DMS53 treated with DMSO at 0.1 percent for 48 hours (cell line): ENCODE results near the gene GAA.
A peak's percentile ranks its signal among the peaks of the same experiment; 100 is the strongest.
"Not testable (repeated sequence)": the region's sequence is repeated elsewhere in the genome, so short reads cannot be mapped to it uniquely, and the experiment has no call there.

Experiments used
- DNase-seq: peaks from one replicate; lab custom pipeline; 2025; ENCODE audit not compliant: unreplicated experiment; lab: John Stamatoyannopoulos, UW

Gene GAA

DNA sequence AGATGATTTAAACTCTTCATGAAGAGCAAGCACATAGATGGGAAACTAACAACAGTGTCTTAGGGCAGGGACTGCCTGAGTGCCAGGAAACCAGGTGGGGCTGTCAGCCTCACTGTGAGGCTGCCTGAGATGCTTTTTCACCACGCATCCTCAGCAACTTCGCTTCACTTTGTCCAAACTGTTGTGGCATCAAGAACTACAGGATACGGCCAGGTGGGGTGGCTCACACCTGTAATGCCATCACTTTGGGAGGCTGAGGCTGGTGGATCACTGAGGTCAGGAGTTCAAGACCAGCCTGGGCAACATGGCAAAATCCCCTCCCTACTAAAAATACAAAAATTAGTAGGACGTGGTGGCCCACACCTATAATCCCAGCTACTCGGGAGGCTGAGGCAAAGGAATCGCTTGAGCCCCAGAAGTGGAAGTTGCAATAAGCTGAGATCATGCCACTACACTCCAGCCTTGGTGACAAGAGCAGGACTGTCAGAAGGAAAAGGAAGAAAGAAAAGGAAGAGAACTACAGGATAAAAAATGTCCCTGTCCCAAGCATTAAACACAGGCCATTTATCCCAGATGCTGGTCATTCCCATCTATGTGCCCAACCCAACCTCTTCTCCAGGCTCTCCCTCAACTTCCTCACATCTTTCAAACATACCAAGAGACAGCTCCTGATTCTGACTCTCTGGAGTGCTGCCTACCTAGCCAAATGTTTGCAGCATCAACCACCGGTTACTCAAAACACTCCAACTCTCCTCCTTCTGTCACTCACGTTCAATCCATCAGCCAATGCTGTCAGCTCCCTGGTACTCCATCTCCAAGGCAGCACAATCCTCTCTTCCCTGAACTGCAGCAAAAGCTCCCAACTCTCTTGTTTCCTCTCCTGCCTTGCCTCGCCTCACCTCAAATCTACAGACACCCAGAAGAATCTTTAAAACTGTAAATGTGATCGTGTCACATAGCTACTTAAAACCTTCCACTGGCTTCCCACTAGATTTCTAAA, 44.0 kb downstream of the GAA start:
- no peak for DNase-seq

DNA sequence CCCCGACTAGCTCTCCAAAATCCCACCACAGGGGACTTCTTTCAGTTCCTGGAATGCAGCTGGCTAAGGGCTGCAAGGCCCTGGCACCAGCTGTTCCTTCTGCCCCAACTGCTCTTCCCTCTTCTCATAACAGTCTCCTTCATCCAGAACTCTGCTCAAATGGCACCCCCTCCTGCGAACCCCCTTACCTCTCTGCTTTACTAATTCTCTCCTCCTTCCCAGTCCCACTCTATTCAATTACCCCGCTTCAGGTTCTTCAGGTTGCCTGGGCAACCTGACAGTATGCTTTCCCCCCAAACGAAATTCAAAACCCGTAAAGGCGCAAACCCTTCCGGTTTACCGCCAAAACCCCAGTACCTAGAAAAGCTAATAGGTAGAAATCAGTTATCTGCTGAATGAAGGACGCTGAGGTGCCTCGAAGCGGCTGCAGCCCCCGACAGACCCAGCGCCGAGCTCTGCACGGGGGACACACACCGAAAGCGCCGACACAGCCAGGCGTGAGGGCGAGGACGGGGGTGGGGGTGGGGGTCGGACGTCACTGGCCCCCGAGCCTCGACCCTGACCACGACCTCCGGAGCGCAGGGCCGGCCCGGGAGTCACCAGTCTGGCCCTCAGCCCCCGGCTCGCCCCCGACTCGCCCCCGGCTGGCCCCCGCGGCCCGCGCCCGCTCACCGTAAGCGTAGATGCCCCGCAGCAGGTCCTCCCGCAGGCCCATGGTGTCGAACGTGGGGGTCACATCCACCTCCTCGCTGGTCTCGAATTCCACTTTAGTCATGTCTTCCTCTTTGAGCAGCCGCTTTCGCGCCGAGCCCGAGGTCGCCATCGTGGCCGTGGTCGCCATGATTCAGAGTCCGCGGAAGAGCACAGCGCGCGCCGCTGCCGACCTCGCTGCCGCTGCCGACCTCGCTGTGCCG, 45.0 kb downstream of the GAA start:
- DNase-seq = no peak

DNA sequence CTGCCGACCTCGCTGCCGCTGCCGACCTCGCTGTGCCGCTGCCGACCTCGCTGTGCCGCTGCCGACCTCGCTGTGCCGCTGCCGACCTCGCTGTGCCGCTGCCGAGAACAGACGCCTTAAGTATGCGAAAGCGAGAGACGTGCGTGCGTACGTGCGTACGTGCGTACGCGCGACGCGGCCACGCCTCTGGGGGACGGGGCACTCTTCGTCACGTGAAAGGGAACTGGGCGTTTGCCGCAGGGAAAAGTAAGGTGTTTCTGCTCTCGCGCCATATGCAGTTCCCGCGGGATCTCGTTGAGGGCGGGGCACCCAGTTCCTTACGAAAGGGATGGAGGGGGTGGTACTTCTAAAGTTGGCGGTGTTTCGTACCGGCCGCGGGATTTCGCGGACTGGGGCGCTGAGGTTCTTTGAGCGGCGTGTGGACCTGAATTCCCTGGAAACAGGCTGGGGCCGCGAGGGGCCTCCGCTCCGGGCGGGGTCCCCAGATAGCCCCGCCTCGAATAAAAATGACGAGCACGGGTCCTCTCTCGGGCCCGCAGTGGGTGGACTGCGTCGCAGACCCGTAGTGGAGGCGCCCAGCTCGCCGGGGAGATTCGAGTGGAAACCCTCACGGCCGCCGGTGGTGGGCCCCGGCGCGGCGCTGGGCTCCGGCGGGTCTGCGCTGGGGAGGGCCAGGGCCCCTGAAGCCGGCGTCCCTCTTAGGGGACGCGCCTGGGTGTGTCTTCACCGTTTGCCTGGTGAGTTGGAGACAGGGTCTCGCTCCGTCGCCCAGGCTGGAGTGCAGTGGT, 45.8 kb downstream of the GAA start, which contains the start of gene EIF4A3:
Gene EIF4A3, minus strand, starts transcription at position 94 of the 788 bp plus-strand sequence. CDS start 167 bp downstream, outside the sequence.
- DNase-seq = peak; percentile 96

DNA sequence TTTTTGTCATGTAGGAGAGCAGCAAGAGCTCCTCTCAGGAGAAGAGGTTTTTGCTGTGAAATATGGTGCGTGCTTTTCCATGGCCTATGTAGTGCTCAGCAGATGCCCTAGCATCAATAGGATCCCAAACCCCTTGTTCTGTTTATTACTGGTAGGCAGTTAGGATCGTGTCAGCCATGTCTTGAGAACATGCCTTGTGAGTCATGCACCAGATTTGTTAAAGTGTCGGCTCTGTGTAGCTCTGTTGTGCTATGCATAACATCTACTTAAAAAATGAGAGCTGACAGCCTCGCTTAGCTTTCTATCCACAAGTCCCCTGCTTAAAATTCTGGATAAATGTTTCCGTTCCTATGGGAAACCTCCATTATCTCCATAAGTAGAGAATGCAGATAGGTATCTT, 50.0 kb downstream of the GAA start:
- DNase-seq = no peak

DNA sequence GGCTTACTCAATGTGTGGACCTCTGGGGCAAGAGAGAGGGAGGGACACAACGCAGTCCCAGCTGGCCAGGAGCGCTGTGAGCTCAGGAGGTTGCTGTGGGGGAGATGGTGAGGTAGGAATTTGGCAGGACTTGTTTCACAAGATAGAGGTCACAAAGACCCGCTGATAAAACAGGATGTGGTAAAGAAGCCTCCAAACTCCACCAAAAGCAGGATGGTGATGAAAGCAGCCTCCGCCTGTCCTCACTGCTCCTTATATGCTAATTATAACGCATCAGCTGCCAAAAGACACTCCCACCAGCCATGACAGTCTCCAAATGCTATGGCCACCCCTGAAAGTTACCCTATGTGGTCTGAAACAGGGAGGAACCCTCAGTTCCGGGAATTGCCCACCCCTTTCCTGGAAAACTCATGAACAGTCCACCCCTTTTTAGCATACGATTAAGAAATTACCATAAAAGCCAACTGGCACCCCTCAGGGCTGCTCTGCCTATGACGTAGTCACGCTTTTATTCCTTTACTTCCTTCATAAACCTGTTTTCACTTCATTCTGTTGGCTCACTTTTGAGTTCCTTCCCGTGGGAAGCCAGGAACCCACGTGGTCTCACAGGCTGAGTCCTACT, 50.8 kb downstream of the GAA start:
- no peak for DNase-seq

DNA sequence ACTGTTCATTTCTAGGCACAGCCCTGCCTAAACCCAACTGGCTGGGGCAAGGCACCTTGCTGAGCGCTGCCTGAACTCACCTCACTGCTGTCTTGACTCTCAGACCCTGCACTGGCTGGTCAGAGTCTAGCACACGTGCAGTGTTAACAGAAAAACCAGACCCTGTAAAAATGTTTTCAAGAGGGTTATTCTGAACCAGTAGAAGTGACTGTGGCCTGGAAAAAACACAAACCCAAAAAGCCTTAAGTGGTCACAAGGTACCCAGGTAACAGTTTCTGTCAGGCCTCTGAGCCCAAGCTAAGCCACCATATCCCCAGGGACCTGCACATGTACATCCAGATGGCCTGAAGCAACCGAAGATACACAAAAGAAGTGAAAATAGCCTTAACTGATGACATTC, 51.6 kb downstream of the GAA start:
- no peak for DNase-seq

DNA sequence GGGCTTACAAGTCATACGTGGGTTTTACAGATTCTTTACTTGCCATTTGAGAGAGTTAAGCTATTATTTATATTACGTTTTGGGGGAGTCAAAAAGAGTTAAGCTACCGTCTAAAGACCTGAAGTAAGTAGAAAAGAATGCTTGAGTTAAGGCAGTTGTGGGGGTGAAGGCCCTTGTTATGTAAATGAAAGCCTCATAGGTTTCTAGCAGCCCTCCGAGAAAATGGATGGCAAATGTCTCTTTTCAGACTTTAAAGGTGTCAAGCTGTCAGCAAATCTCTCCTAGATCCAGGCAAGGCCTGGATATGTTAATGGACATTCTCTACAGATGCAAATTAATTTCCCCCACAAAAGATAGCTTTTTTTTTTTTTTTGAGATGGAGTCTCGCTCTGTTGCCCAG, 52.8 kb downstream of the GAA start:
- no peak for DNase-seq

DNA sequence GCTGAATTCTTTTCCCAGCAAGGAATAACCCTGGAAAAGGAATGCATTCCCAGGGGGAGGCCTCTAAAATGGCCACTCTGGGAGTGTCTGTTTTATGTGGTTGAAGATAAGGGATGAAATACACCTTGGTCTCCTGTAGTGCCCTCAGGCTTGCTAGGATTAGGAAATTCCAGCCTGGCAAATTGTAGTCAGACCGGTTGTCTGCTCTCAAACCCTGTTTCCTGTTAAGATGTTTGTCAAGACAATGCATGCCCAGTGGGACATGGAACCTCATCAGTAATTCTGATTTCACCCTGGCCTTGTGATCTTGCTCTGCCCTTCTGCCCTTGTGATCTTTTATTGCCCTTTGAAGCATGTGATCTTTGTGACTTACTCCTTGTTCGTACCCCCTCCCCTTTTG, 54.2 kb downstream of the GAA start:
- DNase-seq = not testable (repeated sequence)

DNA sequence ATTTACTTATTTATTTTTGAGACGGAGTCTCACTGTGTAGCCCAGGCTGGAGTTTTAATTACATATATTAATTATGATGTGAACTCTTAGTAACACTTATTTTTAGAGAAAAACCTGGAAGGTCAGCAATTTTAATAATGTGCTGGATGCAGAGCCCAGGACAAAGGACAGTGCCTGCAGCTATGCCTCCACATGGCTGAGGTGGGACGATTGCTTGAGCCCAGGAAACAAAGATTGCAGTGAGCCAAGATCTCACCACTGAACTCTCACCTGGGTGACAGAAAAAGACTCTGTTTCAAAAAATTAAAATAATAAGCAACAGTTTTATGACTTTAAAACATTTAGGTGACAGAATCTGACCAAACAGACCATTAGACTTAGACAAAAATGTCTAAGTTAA, 57.5 kb downstream of the GAA start:
- no peak for DNase-seq

DNA sequence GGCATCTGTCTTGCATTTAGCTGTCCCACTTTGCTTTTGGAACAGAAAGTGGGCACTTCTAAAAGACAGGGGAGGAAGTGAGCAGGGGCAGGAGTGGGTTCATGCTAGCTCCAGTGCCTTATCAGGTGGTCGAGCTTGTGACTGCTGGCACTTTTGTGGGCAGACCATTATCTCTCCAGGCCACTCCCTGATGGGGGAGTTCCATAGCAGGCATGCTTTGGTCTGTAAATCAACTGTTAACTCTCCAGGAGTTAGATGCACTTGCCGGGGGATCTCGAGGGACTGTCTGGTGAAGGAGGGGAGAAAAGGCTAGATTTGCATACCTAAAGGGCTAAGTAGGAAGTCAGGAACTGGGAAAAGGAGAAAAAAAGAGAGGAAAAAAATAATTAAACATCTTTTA, 59.2 kb downstream of the GAA start:
- DNase-seq = no peak

DNA sequence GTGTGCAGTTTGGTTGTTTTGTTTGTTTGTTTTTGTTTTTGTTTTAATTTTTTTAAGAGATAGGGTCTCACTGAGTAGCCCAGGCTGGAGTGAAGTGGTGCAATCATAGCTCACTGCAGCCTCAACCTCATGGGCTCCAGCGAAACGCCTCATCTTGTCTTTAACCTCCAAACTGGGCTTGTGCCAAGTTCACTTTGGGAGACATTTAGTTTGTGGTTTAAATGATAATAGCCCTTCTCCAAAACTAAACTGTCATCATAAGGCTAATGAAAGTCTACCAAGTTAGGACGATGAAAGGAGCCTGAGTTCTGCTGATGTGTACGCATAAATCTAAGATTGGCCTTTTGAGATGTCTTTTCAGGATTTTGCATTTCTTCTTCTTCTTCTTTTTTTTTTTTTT, 62.0 kb downstream of the GAA start:
- no peak for DNase-seq

DNA sequence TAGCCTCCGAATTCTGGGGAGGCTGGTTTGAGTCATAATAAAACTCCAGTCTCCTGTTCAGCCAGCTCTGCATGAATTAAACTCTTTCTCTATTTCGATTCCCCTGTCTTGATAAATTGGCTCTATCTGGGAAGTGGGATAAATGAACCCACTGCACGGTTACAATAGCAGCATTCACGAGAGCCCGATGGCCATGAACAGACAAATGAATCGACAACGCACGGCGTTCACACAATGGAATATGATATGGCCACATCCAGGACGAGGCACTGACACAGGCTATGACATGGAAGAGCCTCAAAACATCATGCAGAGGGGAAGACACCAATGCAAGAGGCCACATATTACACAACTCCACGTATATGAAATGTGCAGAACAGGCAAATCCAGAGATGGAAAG, 62.8 kb downstream of the GAA start:
- DNase-seq = no peak

DNA sequence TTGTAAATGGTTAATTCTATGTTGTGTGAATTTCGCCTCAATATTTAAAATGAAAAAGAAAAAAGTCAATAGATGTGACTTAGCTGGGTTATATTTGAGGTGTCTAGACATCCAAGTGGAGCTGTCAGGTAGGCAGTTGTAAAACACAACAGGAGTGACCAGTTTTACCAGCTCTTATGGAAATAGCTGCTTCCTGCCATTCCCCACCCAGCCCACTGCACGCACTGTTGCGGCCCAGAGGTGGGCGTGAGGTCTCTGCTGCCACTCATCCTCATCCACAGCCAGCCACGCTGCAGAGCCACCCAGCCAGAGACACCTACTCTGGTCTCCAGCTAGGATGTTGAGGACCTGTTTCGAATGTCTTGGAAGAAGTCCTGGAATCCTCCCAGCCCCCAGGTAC, 65.1 kb downstream of the GAA start:
- DNase-seq = no peak

DNA sequence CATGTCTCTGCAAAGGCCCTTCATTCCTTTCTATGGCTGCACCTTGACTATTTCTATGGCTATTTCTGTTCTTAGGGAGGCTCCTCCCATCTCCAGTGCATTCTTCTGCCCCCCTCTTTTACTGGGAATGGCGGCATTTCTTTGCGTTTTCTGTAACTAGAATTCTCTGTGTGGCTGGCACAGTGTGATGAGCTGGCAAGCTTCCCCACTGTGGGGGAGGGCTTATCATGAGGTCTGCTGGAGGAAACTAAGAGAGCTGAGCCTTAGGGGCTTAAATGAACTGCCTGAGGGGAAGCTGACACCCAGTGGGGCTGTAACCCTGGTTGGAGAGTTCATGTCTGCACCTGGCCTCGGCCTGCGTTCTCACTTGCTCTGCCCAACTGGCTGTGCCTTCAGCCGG, 67.0 kb downstream of the GAA start:
- DNase-seq = no peak

DNA sequence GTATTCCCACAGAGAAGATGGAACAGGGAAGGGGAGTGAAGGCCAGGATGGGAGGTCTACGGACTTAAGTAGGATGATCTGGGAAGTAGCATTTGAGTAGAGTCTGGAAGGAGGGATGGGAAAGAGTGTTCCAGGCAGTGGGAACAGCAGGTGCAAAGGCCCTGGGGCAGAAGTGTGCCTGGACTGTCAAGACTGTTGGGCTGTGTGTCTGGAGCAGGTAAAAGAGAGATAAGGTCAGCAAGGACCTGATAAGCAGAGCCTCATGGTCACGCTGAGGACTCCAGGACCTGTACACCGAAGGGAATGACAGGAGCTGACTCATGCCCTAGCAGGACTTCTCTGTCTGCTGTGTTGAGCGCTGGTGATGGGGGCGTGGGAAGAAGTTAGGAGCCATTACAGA, 67.7 kb downstream of the GAA start:
- no peak for DNase-seq
